ENCODE data around the gene RRP1B. TPM values are rescaled to one million over a fixed set of nuclear protein-coding genes. Genes with fewer than 3 reads are reported as not detected.
"Not testable (repeated sequence)": the region's sequence is repeated elsewhere in the genome, so short reads cannot be mapped to it uniquely, and the experiment has no call there.

Gene RRP1B
- 10 to 100 TPM; 43.3 to 43.7 TPM for total RNA-seq

DNA sequence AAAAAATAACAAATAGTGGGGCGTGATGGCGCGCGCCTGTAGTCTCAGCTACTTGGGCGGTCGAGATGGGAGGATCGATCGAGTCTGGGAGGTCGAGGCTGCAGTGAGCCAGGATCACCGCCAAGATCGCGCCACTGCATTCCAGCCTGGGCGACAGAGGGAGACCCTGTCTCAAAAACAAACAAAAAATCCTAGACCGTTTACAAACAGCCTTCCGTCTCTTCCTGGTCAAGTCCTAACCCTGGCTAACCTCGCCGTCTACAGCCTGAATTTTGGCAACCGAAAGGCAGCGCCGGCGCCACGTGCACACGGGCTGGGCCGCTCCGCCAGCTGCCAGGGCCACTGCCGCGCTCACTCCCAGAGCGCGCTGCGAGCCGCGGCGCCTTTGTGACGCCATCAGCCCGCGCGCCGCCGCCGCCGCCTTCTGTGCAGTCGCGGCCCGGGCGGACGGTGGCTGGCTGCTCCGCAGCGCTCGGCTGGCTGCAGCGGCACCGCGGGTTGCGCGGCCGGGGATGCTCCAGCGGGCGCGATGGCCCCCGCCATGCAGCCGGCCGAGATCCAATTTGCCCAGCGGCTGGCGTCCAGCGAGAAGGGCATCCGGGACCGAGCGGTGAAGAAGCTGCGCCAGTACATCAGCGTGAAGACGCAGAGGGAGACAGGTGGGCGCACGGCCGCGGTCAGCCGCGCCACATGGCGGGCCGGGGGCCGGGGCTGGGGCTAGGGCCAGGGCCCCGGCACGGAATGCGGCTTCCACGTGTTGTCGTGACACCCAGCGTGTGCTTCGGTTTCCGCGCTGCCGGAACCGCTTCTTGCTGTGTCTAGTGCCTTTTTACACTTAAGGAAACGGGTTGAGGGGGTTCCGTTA, at the start of gene RRP1B, which contains the start of gene HSF2BP:
RRP1B (plus strand) TSS at position 425 of the 865 bp plus-strand sequence; CDS start at position 530, 105 bp downstream.
HSF2BP (minus strand) TSS at position 353 of the 865 bp plus-strand sequence. CDS start 1,392 bp downstream, outside the sequence.
- CTCF ChIA-PET, result no interaction called here
- no peaks in the 10 kb centered on the region for H3K9me3 Mint-ChIP-seq

GRCh38 chr21:43611598-43612369, 47.6 kb upstream of the RRP1B start:
- no peak overlapping the region for H3K4me3 Mint-ChIP-seq
- no peak overlapping the region for H3K27ac Mint-ChIP-seq
- peak; percentile 24 for DNase-seq
- peaks cover 17% of the 10 kb centered on the region for H3K4me1 Mint-ChIP-seq
- no peaks in the 10 kb centered on the region for H3K9me3 Mint-ChIP-seq
- ChIA-PET CTCF (interaction anchor here (1.8 to 2.3 kb wide), 2 partner anchors 10 to 34 kb away, joined by 5 to 7 read pairs; no protein-coding TSS in a partner anchor), POLR2A (no interaction called here)
- H3K36me3 Mint-ChIP-seq (ENCODE audit: low read depth), result no peaks in the 10 kb centered on the region
- H3K27me3 Mint-ChIP-seq, result peaks cover 7% of the 10 kb centered on the region

More for the DNA sequence above, at the start of gene RRP1B, which contains the start of gene HSF2BP:
- Mint-ChIP-seq H3K27me3 (no peaks in the 10 kb centered on the region), H3K36me3 (ENCODE audit: low read depth) (peaks cover 25% of the 10 kb centered on the region), H3K27ac (peak within 1 kb of the TSS; percentile 93), H3K4me3 (peak within 1 kb of the TSS; percentile 96), H3K4me1 (peaks cover 49% of the 10 kb centered on the region)
- POLR2A ChIA-PET, result interaction anchor here (0.8 to 1.6 kb wide), 7 partner anchors 12 to 766 kb away, joined by 3 to 5 read pairs (median 4); partner anchors contain the start of genes NDUFV3 and RRP1
- DNase-seq, result peak; percentile 84

- Mint-ChIP-seq H3K27me3 (peaks cover 3% of the 10 kb centered on the region), H3K4me1 (peaks cover 13% of the 10 kb centered on the region), H3K36me3 (ENCODE audit: low read depth) (no peaks in the 10 kb centered on the region), H3K9me3 (no peaks in the 10 kb centered on the region), H3K27ac (no peak overlapping the region), H3K4me3 (no peak overlapping the region)
- ChIA-PET POLR2A (no interaction called here), CTCF (interaction anchor here (1.4 to 2.3 kb wide), 2 partner anchors 17 to 31 kb away, joined by 3 to 7 read pairs; no protein-coding TSS in a partner anchor)
- DNase-seq, result no peak
Measured at GRCh38 chr21:43613755-43614638, 45.4 kb upstream of the RRP1B start.

GRCh38 chr21:43614839-43615238, 44.5 kb upstream of the RRP1B start:
- H3K4me3 Mint-ChIP-seq, result no peak overlapping the region
- CTCF ChIA-PET, result no interaction called here
- peaks cover 1% of the 10 kb centered on the region for H3K9me3 Mint-ChIP-seq
- H3K27me3 Mint-ChIP-seq, result no peaks in the 10 kb centered on the region
- POLR2A ChIA-PET, result interaction anchor here (1.2 kb wide), 1 partner anchor 30 kb away, joined by 3 read pairs; no protein-coding TSS in a partner anchor
- H3K27ac Mint-ChIP-seq, result no peak overlapping the region
- H3K36me3 Mint-ChIP-seq (ENCODE audit: low read depth), result no peaks in the 10 kb centered on the region
- H3K4me1 Mint-ChIP-seq, result peaks cover 13% of the 10 kb centered on the region
- DNase-seq, result no peak

DNA sequence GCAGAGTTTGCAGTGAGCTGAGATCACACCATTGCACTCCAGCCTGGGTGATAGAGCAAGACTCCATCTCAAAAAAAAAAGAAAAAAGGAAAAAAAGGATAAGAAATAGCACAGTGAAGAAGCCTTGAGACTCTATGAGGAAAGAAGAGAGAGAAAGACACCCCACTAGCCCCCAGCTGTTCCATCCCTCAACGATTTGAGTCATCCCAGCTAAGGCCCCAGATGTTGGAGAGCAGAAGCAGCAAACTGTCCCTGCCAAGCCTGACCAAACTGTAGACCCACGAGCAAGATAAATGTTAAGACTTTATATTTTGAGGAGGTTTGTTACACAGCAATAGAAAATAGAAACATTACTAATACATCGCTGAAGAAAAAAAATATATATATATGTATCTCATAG, 42.5 kb upstream of the RRP1B start:
- CTCF ChIA-PET; H3K4me3 Mint-ChIP-seq; H3K27me3 Mint-ChIP-seq; DNase-seq; H3K27ac Mint-ChIP-seq; H3K36me3 Mint-ChIP-seq (ENCODE audit: low read depth); POLR2A ChIA-PET: not testable (repeated sequence)
- H3K4me1 Mint-ChIP-seq, result peaks cover 24% of the 10 kb centered on the region
- peaks cover 10% of the 10 kb centered on the region for H3K9me3 Mint-ChIP-seq

DNA sequence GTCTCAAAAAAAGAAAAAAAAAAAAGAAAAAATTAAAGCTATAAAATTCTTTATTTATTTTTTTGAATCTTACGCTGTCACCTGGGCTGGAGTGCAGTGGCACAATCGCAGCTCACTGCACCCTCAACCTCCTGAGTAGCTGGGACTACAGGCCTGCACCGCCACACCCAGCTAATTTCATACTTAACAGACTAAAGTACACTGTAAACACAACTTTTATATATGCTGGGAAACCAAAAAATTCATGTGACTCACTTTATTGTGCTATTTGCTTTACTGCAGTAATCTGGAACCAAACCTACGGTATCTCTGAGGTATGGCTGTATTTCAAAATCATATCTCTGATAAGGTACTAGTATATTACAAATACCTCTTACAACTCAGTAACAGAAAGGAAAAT, 40.4 kb upstream of the RRP1B start:
- CTCF ChIA-PET, result no interaction called here
- POLR2A ChIA-PET, result no interaction called here

DNA sequence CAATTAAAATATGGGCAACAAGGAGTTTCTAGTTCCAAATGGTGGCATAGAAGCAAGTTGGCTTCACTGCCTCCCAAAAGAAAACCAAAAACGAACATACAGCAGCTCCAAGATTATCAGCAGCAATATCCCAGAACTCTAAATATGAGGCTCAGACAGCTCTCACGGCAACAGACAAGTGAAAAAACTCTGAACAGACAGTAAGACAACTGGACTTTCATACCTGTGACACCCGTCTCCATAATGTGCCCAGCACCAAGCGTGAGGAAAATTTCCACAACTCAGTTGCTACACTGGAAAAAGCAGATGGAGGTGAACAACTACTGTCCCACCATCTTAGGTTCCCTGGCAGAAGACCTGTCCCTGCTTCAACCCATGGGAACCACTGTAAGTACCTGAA, 40.0 kb upstream of the RRP1B start:
- DNase-seq, result no peak
- Mint-ChIP-seq H3K27me3 (peaks cover 17% of the 10 kb centered on the region), H3K36me3 (ENCODE audit: low read depth) (peaks cover 6% of the 10 kb centered on the region), H3K9me3 (peaks cover 10% of the 10 kb centered on the region), H3K4me1 (peaks cover 13% of the 10 kb centered on the region), H3K27ac (no peak overlapping the region), H3K4me3 (no peak overlapping the region)
- POLR2A ChIA-PET, result no interaction called here
- CTCF ChIA-PET, result no interaction called here

More for the DNA sequence above, 40.4 kb upstream of the RRP1B start:
- Mint-ChIP-seq H3K27me3 (peaks cover 17% of the 10 kb centered on the region), H3K9me3 (peaks cover 10% of the 10 kb centered on the region), H3K4me1 (peaks cover 15% of the 10 kb centered on the region), H3K4me3 (no peak overlapping the region), H3K36me3 (ENCODE audit: low read depth) (peaks cover 6% of the 10 kb centered on the region), H3K27ac (no peak overlapping the region)
- no peak for DNase-seq

DNA sequence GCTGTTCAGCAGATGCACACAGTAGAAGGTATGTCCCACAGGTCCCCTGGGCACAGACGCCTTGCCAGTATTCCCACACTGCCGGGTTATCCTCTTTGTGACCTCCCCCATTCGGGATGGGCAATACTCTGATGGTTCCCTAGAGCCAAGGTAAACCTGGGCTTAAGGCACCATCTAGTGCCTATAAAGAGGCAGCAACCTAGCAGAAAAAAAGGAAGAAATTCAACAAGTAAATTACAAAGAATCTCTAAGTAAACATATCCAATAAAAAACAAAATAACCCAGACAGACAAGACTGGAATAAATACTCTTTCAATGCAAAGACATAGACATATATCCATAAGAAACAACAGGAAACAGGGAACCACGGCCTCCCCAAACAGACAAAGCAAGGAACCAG, 39.5 kb upstream of the RRP1B start:
- Mint-ChIP-seq H3K4me1 (peaks cover 11% of the 10 kb centered on the region), H3K36me3 (ENCODE audit: low read depth) (peaks cover 6% of the 10 kb centered on the region), H3K27me3 (peaks cover 19% of the 10 kb centered on the region), H3K27ac (no peak overlapping the region), H3K4me3 (no peak overlapping the region), H3K9me3 (peaks cover 10% of the 10 kb centered on the region)
- ChIA-PET CTCF (no interaction called here), POLR2A (no interaction called here)
- no peak for DNase-seq

DNA sequence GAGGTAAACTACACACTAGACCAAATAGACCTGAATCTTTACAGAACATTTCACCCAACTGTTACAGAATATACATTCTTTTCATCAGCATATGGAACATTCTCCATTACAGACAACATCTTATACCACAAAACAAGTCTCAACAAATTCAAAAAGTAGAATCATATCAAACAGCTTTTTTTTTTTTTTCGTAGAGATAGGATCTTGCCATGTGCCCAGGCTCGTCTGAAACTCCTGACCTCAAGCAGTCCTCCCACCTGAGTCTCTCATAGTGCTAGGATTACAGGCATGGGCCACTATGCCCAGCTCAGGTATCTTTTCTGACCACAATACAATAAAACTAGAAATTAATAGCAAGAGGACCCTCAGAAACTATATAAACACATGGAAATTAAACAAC, 36.6 kb upstream of the RRP1B start:
- Mint-ChIP-seq H3K4me3 (no peak overlapping the region), H3K9me3 (peaks cover 10% of the 10 kb centered on the region), H3K27ac (no peak overlapping the region), H3K4me1 (peaks cover 11% of the 10 kb centered on the region), H3K27me3 (peaks cover 26% of the 10 kb centered on the region), H3K36me3 (ENCODE audit: low read depth) (peaks cover 6% of the 10 kb centered on the region)
- DNase-seq, result no peak
- POLR2A ChIA-PET, result no interaction called here
- CTCF ChIA-PET, result no interaction called here

GRCh38 chr21:43623588-43623987, 35.8 kb upstream of the RRP1B start:
- peaks cover 6% of the 10 kb centered on the region for H3K36me3 Mint-ChIP-seq (ENCODE audit: low read depth)

GRCh38 chr21:43624339-43624738, 35.0 kb upstream of the RRP1B start:
- H3K27ac Mint-ChIP-seq, result no peak overlapping the region
- ChIA-PET CTCF (interaction anchor here (1.5 kb wide), 1 partner anchor 21 kb away, joined by 3 read pairs; no protein-coding TSS in a partner anchor), POLR2A (no interaction called here)
- no peak for DNase-seq
- H3K4me3 Mint-ChIP-seq, result no peak overlapping the region
- peaks cover 10% of the 10 kb centered on the region for H3K9me3 Mint-ChIP-seq
- peaks cover 30% of the 10 kb centered on the region for H3K27me3 Mint-ChIP-seq
- H3K4me1 Mint-ChIP-seq, result peaks cover 11% of the 10 kb centered on the region
- H3K36me3 Mint-ChIP-seq (ENCODE audit: low read depth), result peaks cover 6% of the 10 kb centered on the region

More at GRCh38 chr21:43623588-43623987, 35.8 kb upstream of the RRP1B start:
- peaks cover 11% of the 10 kb centered on the region for H3K4me1 Mint-ChIP-seq
- ChIA-PET CTCF (interaction anchor here (1.5 kb wide), 1 partner anchor 22 kb away, joined by 3 read pairs; no protein-coding TSS in a partner anchor), POLR2A (no interaction called here)
- no peak overlapping the region for H3K27ac Mint-ChIP-seq
- DNase-seq, result no peak
- no peak overlapping the region for H3K4me3 Mint-ChIP-seq
- H3K9me3 Mint-ChIP-seq, result peaks cover 10% of the 10 kb centered on the region
- peaks cover 30% of the 10 kb centered on the region for H3K27me3 Mint-ChIP-seq

- CTCF ChIA-PET, result no interaction called here
- POLR2A ChIA-PET, result no interaction called here
- no peaks in the 10 kb centered on the region for H3K36me3 Mint-ChIP-seq (ENCODE audit: low read depth)
- no peaks in the 10 kb centered on the region for H3K4me1 Mint-ChIP-seq
- no peak for DNase-seq
- H3K27ac Mint-ChIP-seq, result no peak overlapping the region
- peaks cover 38% of the 10 kb centered on the region for H3K27me3 Mint-ChIP-seq
- H3K4me3 Mint-ChIP-seq, result no peak overlapping the region
- no peaks in the 10 kb centered on the region for H3K9me3 Mint-ChIP-seq
Measured at GRCh38 chr21:43626390-43626789, 33.0 kb upstream of the RRP1B start.

Data from activated CD4-positive, alpha-beta memory T cell treated with anti-CD3 and anti-CD28 coated beads, Interleukin-2, amount 10 ng/mL, durations not matched to agents 7 days and 5 days (primary cell).